HT-29 (cell line): Measurements from ENCODE around the gene ITGA5. TPM values are rescaled to one million over a fixed set of nuclear protein-coding genes. Genes with fewer than 3 reads are reported as not detected.

Experiments used
- DNase-seq: peaks from one replicate; pipeline ENCODE4 v3.0.0-alpha.2; 2015; ENCODE audit warnings: low spot score
- total RNA-seq: library from RNA; depleted of rRNA; stranded (reverse); fragments of >200 nt; shearing (Covaris generic); gene quantifications from 2 replicates; pipeline ENCODE4 v1.2.3, GENCODE V29; 2014; rRNA removed

Gene ITGA5
- total RNA-seq, 1 experiment from 2014 or later: not detected

DNA sequence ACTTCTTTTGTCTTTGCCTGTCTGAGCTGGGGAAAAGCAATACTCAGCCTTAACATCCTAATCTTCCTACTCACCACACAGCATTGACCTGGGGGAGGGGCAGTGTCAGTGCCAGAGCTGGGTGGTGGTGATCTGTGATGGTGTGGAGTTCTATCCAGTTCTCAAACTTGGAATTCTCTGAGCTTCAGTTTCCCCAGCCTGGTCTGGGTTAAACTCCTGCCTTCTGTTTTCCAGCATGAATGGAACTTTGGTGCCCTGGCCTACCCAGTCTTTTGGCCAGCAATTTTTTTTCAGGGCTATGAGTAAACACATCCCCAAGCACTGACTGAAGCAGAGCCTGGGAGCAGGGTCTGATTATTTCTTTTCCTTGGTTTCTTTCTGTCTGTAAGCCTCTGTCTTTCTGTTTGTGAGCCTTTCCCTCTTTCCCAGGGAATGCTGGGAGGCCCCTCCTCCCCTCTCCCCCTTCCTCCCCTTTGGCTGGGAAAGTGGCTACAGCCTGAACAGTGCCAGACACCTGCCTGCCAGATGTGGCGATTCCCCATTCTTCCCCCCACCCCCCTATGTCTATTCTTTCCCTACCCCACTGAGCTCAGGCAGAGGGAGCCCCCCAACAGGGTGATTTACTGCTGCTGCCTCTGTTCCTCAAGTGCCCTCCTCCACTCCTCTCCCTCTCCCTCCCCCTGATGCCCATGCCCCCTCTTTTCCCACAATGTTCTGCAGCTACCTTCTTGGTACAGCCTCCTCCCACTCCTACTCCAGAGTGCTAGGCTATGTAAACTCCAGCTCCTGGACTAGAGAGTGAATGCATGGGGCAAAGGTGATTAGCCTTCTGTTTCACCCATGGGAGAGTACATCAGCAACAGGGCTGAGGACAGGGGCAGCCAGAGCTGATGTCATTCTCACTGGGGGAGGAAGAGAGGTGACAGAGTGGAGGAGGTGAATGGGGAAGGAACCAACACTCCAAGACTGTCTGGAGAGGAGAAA, 65.9 kb downstream of the ITGA5 start:
- no peak for DNase-seq

GRCh38 chr12:54352022-54352531, 67.0 kb downstream of the ITGA5 start:
- no peak for DNase-seq

DNA sequence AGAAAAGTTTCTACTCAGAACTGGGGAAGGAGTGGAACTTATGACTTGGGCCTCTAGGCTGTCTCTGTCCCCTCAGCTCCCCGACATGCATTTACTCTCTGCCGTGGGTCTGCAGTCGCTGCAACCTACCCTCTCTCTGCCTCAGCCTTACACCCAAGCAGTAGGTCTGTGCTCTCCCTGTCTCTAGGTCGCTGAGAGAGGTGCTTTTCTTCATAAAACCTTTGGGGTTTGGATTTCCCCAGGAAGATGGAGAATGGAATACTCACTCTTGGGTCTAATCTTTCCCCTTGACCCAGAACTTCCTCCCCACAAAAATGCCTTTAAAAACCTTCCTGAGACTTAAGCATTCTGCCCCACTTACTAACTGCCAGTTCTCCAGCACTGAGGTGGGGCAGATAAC, 67.7 kb downstream of the ITGA5 start:
- no peak for DNase-seq

- DNase-seq: no peak
Measured at GRCh38 chr12:54350743-54351142, 68.3 kb downstream of the ITGA5 start.

- DNase-seq: no peak
Measured at GRCh38 chr12:54349679-54350078, 69.4 kb downstream of the ITGA5 start.

DNA sequence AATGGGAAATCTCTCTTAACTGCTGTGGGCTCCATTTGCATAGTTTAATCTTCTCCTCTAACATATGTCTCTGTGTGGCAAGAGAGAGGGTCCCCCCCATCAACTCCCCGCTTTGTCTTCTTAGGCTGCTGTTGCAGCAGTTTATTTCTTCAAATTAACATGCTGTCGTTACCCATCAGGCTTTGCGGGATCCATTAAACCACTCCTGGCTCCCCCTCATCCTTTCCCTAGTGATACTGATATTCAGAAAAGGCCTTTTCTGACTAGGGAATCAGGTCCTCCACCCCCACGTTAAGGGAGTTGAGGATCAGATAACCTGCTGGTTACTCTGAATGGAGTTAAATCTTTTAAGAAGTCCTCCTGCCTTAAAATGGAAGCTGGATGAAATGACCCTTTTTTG, 70.0 kb downstream of the ITGA5 start:
- no peak for DNase-seq

Other genes starting within 250 kb of the ITGA5 start
- 87.8 and 106 TPM in 2 replicates for gene SMUG1, start 230.3 kb downstream of the ITGA5 start, total RNA-seq
- gene CBX5, start 139.1 kb downstream of the ITGA5 start, total RNA-seq: 16.7 and 18.3 TPM in 2 replicates
- gene HNRNPA1, start 138.5 kb downstream of the ITGA5 start, total RNA-seq: 283 and 287 TPM in 2 replicates
- 0.20 TPM in 1 of 2 replicates, not detected in the other for gene NFE2, start 118.3 kb downstream of the ITGA5 start, total RNA-seq
- 83.7 and 89.9 TPM in 2 replicates for gene COPZ1, start 94.1 kb downstream of the ITGA5 start, total RNA-seq
- gene GPR84, start 54.8 kb downstream of the ITGA5 start, total RNA-seq: not detected in 2 replicates
- 0.10 and 1.3 TPM in 2 replicates for gene ZNF385A, start 34.5 kb downstream of the ITGA5 start, total RNA-seq
- gene GTSF1, start 54.3 kb upstream of the ITGA5 start, total RNA-seq: not detected in 2 replicates
- gene NCKAP1L, start 78.5 kb upstream of the ITGA5 start, total RNA-seq: not detected in 2 replicates
- not detected in 2 replicates for gene PDE1B, start 130.3 kb upstream of the ITGA5 start, total RNA-seq
- gene PPP1R1A, start 169.4 kb upstream of the ITGA5 start, total RNA-seq: not detected in 2 replicates
- not detected in 2 replicates for gene LACRT, start 215.6 kb upstream of the ITGA5 start, total RNA-seq
- gene DCD, start 229.1 kb upstream of the ITGA5 start, total RNA-seq: not detected in 2 replicates